CD4-positive, alpha-beta T cell treated with Interleukin-15 for 1 hour (primary cell): ENCODE data around the gene BCAS1.

Source experiments
- DNase-seq: peaks from one replicate; pipeline ENCODE4 v3.0.0-alpha.2; 2020

The BCAS1 gene

GRCh38 chr20:54075322-54075721 lies 4.9 kb upstream of the BCAS1 start:
- no peak for DNase-seq

- no peak for DNase-seq
These were observed 4.1 kb upstream of the BCAS1 start for GRCh38 chr20:54074511-54074910.

GRCh38 chr20:54073288-54073687 lies 2.9 kb upstream of the BCAS1 start:
- DNase-seq, result no peak

GRCh38 chr20:54069501-54069971 lies 858 bp downstream of the BCAS1 start:
- no peak for DNase-seq

GRCh38 chr20:54068966-54069365 lies 1.4 kb downstream of the BCAS1 start:
- DNase-seq, result no peak

- no peak for DNase-seq
These were observed 1.9 kb downstream of the BCAS1 start for GRCh38 chr20:54068495-54068894.

- DNase-seq, result no peak
These were observed 2.7 kb downstream of the BCAS1 start for GRCh38 chr20:54067606-54068174.

- DNase-seq, result no peak
These were observed 4.8 kb downstream of the BCAS1 start for GRCh38 chr20:54065601-54066038.

GRCh38 chr20:54064939-54065338 lies 5.5 kb downstream of the BCAS1 start:
- DNase-seq, result no peak

GRCh38 chr20:54063992-54064676 lies 6.3 kb downstream of the BCAS1 start:
- peak; percentile 60 for DNase-seq

- no peak for DNase-seq
These were observed 6.8 kb downstream of the BCAS1 start for GRCh38 chr20:54063580-54063979.

GRCh38 chr20:54062812-54063280 lies 7.5 kb downstream of the BCAS1 start:
- DNase-seq, result no peak

- no peak for DNase-seq
These were observed 9.1 kb downstream of the BCAS1 start for GRCh38 chr20:54061101-54061881.

GRCh38 chr20:54059691-54060364 lies 10.6 kb downstream of the BCAS1 start:
- DNase-seq, result no peak

GRCh38 chr20:54058420-54059139 lies 11.8 kb downstream of the BCAS1 start:
- DNase-seq, result no peak

GRCh38 chr20:54056762-54057639 lies 13.4 kb downstream of the BCAS1 start:
- no peak for DNase-seq

GRCh38 chr20:54054516-54054915 lies 15.9 kb downstream of the BCAS1 start:
- DNase-seq, result no peak

GRCh38 chr20:54051068-54051467 lies 19.3 kb downstream of the BCAS1 start:
- DNase-seq, result no peak

- no peak for DNase-seq
These were observed 21.4 kb downstream of the BCAS1 start for GRCh38 chr20:54048891-54049545.

- DNase-seq, result no peak
These were observed 21.9 kb downstream of the BCAS1 start for GRCh38 chr20:54048481-54048880.

GRCh38 chr20:54047720-54048119 lies 22.7 kb downstream of the BCAS1 start:
- no peak for DNase-seq
